LNCaP clone FGC (cell line): ENCODE results near the gene SAMD4A.

Experiments
- DNase-seq: peaks from one replicate; pipeline ENCODE4 v3.0.0-alpha.2; 2011; ENCODE audit warnings: low read depth
- H3K4me3 ChIP-seq: 2 replicates; pipeline ENCODE4 v1.5.1; 2011; ENCODE audit warnings: mild to moderate bottlenecking, low read depth, low read length, control low read depth
- CTCF ChIP-seq: IDR thresholded peaks from 2 replicates; pipeline ENCODE4 v1.5.1; 2012; ENCODE audit warnings: mild to moderate bottlenecking; ENCODE audit not compliant: control insufficient read depth, insufficient read depth; ENCODE audit errors: extremely low read depth

Gene SAMD4A

GRCh38 chr14:54697803-54698202, 130.9 kb downstream of the SAMD4A start:
- TF ChIP-seq CTCF, result no peak
- H3K4me3 ChIP-seq, result no peak overlapping the region
- DNase-seq, result no peak

GRCh38 chr14:54698501-54698900, 131.6 kb downstream of the SAMD4A start:
- no peak for TF ChIP-seq CTCF
- no peak overlapping the region for H3K4me3 ChIP-seq
- no peak for DNase-seq

- no peak overlapping the region for H3K4me3 ChIP-seq
- TF ChIP-seq CTCF, result no peak
- DNase-seq, result no peak
Observed at GRCh38 chr14:54698966-54699530, 132.1 kb downstream of the SAMD4A start.

- DNase-seq, result no peak
- no peak overlapping the region for H3K4me3 ChIP-seq
- TF ChIP-seq CTCF, result no peak
Observed at GRCh38 chr14:54699735-54700134, 132.8 kb downstream of the SAMD4A start.

GRCh38 chr14:54700717-54701116, 133.8 kb downstream of the SAMD4A start:
- H3K4me3 ChIP-seq, result no peak overlapping the region
- DNase-seq, result no peak
- no peak for TF ChIP-seq CTCF

- no peak for DNase-seq
- H3K4me3 ChIP-seq, result no peak overlapping the region
- TF ChIP-seq CTCF, result no peak
Observed at GRCh38 chr14:54702014-54702491, 135.1 kb downstream of the SAMD4A start.

GRCh38 chr14:54702492-54702891, 135.6 kb downstream of the SAMD4A start:
- TF ChIP-seq CTCF, result no peak
- no peak for DNase-seq
- no peak overlapping the region for H3K4me3 ChIP-seq
